Keratinocyte (primary cell): ENCODE results near the gene FLVCR1. TPM values are rescaled to one million over a fixed set of nuclear protein-coding genes. Genes with fewer than 3 reads are reported as not detected.

Source experiments
- DNase-seq: peaks from one replicate; pipeline ENCODE4 v3.0.0-alpha.2; 2011; ENCODE audit warnings: low read depth, missing footprints, low spot score
- FAIRE-seq: peaks from 2 replicates; lab custom pipeline; 2011; peaks lifted over from hg19 to GRCh38; lab: Jason Lieb, UNC
- H2AFZ ChIP-seq: 2 replicates; pipeline ENCODE4 v1.6.0; 2012; ENCODE audit warnings: low read length, control low read depth, inconsistent platforms; ENCODE audit not compliant: control insufficient read depth
- H3K27ac ChIP-seq: 2 replicates; pipeline ENCODE4 v1.5.1; 2011; ENCODE audit warnings: low read length; ENCODE audit not compliant: control insufficient read depth, insufficient read depth
- H3K27me3 ChIP-seq: 3 replicates; pipeline ENCODE4 v1.6.0; 2011; ENCODE audit warnings: low read length; ENCODE audit not compliant: control insufficient read depth, insufficient read depth; ENCODE audit errors: extremely low read depth
- H3K36me3 ChIP-seq, 2 experiments: 2 replicates in 1 of 2; 3 replicates in 1 of 2; pipeline ENCODE4 v1.5.1; 2011; ENCODE audit warnings: low read length in 2 of 2, mild to moderate bottlenecking in 1 of 2; ENCODE audit not compliant: control insufficient read depth in 2 of 2, insufficient read depth in 2 of 2; ENCODE audit errors: extremely low read depth in 1 of 2
- H3K4me1 ChIP-seq: 3 replicates; pipeline ENCODE4 v1.5.1; 2011; ENCODE audit warnings: low read length; ENCODE audit not compliant: control insufficient read depth, insufficient read depth; ENCODE audit errors: extremely low read depth
- H3K4me2 ChIP-seq: 3 replicates; pipeline ENCODE4 v1.6.0; 2011; ENCODE audit warnings: low read depth, low read length; ENCODE audit not compliant: control insufficient read depth, insufficient read depth; ENCODE audit errors: extremely low read depth
- H3K4me3 ChIP-seq, 3 experiments: fragments of 200-600 bp in 1 of 3; sonication (generic) in 1 of 3; 2 replicates in 2 of 3; 3 replicates in 1 of 3; pipeline ENCODE4 v1.5.1; 2011 to 2016; ENCODE audit warnings: low read length in 3 of 3, mild to moderate bottlenecking in 3 of 3, control low read depth in 2 of 3, inconsistent platforms in 1 of 3, low read depth in 1 of 3, mixed read lengths in 1 of 3, mixed run types in 1 of 3, moderate library complexity in 1 of 3; ENCODE audit not compliant: control insufficient read depth in 2 of 3, insufficient read depth in 2 of 3; ENCODE audit errors: extremely low read depth in 1 of 3
- H3K79me2 ChIP-seq: 2 replicates; pipeline ENCODE4 v1.6.0; 2012; ENCODE audit warnings: low read length; ENCODE audit not compliant: control insufficient read depth, insufficient read depth
- H3K9ac ChIP-seq: 3 replicates; pipeline ENCODE4 v1.6.0; 2011; ENCODE audit warnings: low read length; ENCODE audit not compliant: control insufficient read depth, insufficient read depth; ENCODE audit errors: extremely low read depth
- H3K9me1 ChIP-seq: 3 replicates; pipeline ENCODE4 v1.6.0; 2011; ENCODE audit warnings: low read length; ENCODE audit not compliant: control insufficient read depth, insufficient read depth; ENCODE audit errors: extremely low read depth
- H3K9me3 ChIP-seq: 2 replicates; pipeline ENCODE4 v1.5.1; 2012; ENCODE audit warnings: low read depth, low read length; ENCODE audit not compliant: control insufficient read depth
- H4K20me1 ChIP-seq: 3 replicates; pipeline ENCODE4 v1.6.0; 2011; ENCODE audit warnings: low read length; ENCODE audit not compliant: control insufficient read depth, insufficient read depth; ENCODE audit errors: extremely low read depth
- CTCF ChIP-seq, 3 experiments: IDR thresholded peaks in 1 of 3; conservative IDR thresholded peaks in 1 of 3; optimal IDR thresholded peaks in 1 of 3; 2 replicates in 2 of 3; 3 replicates in 1 of 3; pipeline versions ENCODE3 to v1.5.1; 2011; ENCODE audit warnings: low read length in 3 of 3, mild to moderate bottlenecking in 3 of 3, moderate library complexity in 2 of 3, control low read depth in 1 of 3, inconsistent platforms in 1 of 3; ENCODE audit not compliant: insufficient read depth in 2 of 3; ENCODE audit errors: extremely low read depth in 1 of 3
- EZH2 ChIP-seq: IDR thresholded peaks from one replicate; pipeline ENCODE4 v1.6.1; 2012; ENCODE audit warnings: inconsistent platforms, mild to moderate bottlenecking, low read length, moderate library complexity
- dilution Hi-C: fragments of 300-500 bp; cut with MboI; formaldehyde crosslinking; loops from one replicate; pipeline ENCODE4 v1.7.0; 2020; ENCODE audit warnings: low sequenced_read_pairs; ENCODE audit not compliant: extremely low pct_ligation_motif_present
- polyA plus RNA-seq, 5 experiments: library from polyadenylated mRNA; depleted of rRNA in 3 of 5; stranded (reverse) in 3 of 5; stranded (forward) in 1 of 5; unstranded in 1 of 5; fragments of >200 nt; gene quantifications; 1 replicate in 1 of 5; 2 replicates in 3 of 5; 3 replicates in 1 of 5; pipeline versions ENCODE4 v1.2.1 to v1.2.3, GENCODE V29; 2011 to 2012; ENCODE audit warnings: missing spikeins in 2 of 5, low read depth in 1 of 5, low replicate concordance in 1 of 5

The FLVCR1 gene
- polyA plus RNA-seq, 1 donor (not counting 4 experiments of a cell fraction or from before 2014, with no cell fraction given), result 6.4 TPM

- dilution Hi-C loops, result no loop called here
- Histone ChIP-seq H3K27me3 (no peaks in the 10 kb centered on the region), H3K27ac (no peak overlapping the region), H3K36me3 (peaks cover 6 to 12% of the 10 kb centered on the region in 2 experiments), H3K9ac (no peak overlapping the region), H3K4me1 (peaks cover 11% of the 10 kb centered on the region), H2AFZ (no peak overlapping the region), H4K20me1 (no peaks in the 10 kb centered on the region), H3K4me3 (no peak overlapping the region), H3K79me2 (peaks cover 2% of the 10 kb centered on the region), H3K4me2 (no peak overlapping the region), H3K9me3 (no peaks in the 10 kb centered on the region), H3K9me1 (no peaks in the 10 kb centered on the region)
- FAIRE-seq, result no peak
- DNase-seq, result no peak
- TF ChIP-seq EZH2 (no peak), CTCF (optimal IDR thresholded peaks at IDR 0.05 in 1 of 3, IDR thresholded peaks at IDR 0.05 in 1 of 3, conservative IDR thresholded peaks at IDR 0.05 in 1 of 3; ENCODE audit: extremely low read depth in 1 of 3, insufficient read depth in 2 of 3, low read length in 3 of 3) (no peak)
These were observed 13.9 kb downstream of the FLVCR1 start for GRCh38 chr1:212871976-212872375.

- Histone ChIP-seq H3K27me3 (no peaks in the 10 kb centered on the region), H3K36me3 (peaks cover 6 to 12% of the 10 kb centered on the region in 2 experiments), H3K4me3 (no peak overlapping the region), H2AFZ (no peak overlapping the region), H3K9me3 (no peaks in the 10 kb centered on the region), H3K4me2 (no peak overlapping the region), H3K27ac (peak overlapping the region; percentile 38), H3K9ac (no peak overlapping the region), H3K4me1 (peaks cover 11% of the 10 kb centered on the region), H3K9me1 (no peaks in the 10 kb centered on the region), H4K20me1 (no peaks in the 10 kb centered on the region), H3K79me2 (peaks cover 2% of the 10 kb centered on the region)
- FAIRE-seq, result no peak
- TF ChIP-seq CTCF (optimal IDR thresholded peaks at IDR 0.05 in 1 of 3, IDR thresholded peaks at IDR 0.05 in 1 of 3, conservative IDR thresholded peaks at IDR 0.05 in 1 of 3; ENCODE audit: extremely low read depth in 1 of 3, insufficient read depth in 2 of 3, low read length in 3 of 3) (no peak), EZH2 (no peak)
- no peak for DNase-seq
- dilution Hi-C loops, result no loop called here
These were observed 15.4 kb downstream of the FLVCR1 start for GRCh38 chr1:212873518-212873917.
